ENCODE data around the gene C11orf42.
A peak's percentile ranks its signal among the peaks of the same experiment; 100 is the strongest.

The C11orf42 gene

DNA sequence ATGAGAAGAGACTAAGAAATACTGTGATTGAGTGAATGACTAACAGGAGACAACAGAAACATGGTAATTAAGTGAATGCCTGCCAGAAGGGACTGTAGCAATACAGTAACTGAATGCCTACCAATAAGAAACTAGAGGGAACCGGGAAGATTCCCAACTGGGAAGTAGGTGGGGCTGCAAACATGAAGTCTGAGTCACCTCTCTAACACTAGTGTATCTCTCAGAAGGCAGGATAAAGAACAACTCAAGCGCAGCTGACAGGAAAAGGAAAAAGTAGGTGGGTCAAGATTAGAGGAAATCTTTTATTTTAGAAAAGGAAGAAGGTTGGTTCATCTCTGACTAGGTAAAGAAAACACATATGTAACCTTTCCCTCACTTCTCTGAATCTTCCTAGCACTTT lies 14.0 kb downstream of the C11orf42 start:
- H2BK12ac ChIP-seq (ENCODE audit: low read length in 2 of 2), result no peak overlapping the region
- no peak overlapping the region for H4K8ac ChIP-seq (ENCODE audit: low read length)
- H2AFZ ChIP-seq (ENCODE audit: low read depth, low read length), result no peak overlapping the region
- no peak overlapping the region for H2AK5ac ChIP-seq (ENCODE audit: low read length, severe bottlenecking)
- peak overlapping the region; percentile 46 for H3K27ac ChIP-seq (ENCODE audit: low read length, poor library complexity, severe bottlenecking)
- peak overlapping the region; percentile 69 for H3K9ac ChIP-seq (ENCODE audit: low read length)
- no peak overlapping the region for H3K4me2 ChIP-seq (ENCODE audit: low read length, poor library complexity, severe bottlenecking)
- H3K36me3 ChIP-seq (ENCODE audit: control insufficient read depth in 1 of 2, insufficient read depth in 2 of 2, low read depth in 1 of 2, low read length in 2 of 2), result peaks cover 48 to 88% of the 10 kb centered on the region in 2 experiments
- H3K4ac ChIP-seq (ENCODE audit: low read depth in 1 of 2, low read length in 2 of 2), result no peak overlapping the region
- no peak overlapping the region for H3K4me3 ChIP-seq (ENCODE audit: insufficient read depth in 1 of 2, low read depth in 1 of 2, low read length in 2 of 2)
- no peak overlapping the region for H2BK15ac ChIP-seq (ENCODE audit: low read depth, poor library complexity, severe bottlenecking)
- H3K79me1 ChIP-seq (replicated peaks; ENCODE audit: low read length, poor library complexity, severe bottlenecking), result peaks cover 43% of the 10 kb centered on the region
- H3K14ac ChIP-seq (ENCODE audit: low read length in 2 of 2), result no peak overlapping the region
- H3K9me3 ChIP-seq (ENCODE audit: control insufficient read depth, low read length), result no peaks in the 10 kb centered on the region
- peak; percentile 79 for DNase-seq
- H3K23ac ChIP-seq (ENCODE audit: low read length in 2 of 2), result no peak overlapping the region
- H3K27me3 ChIP-seq (ENCODE audit: control insufficient read depth in 1 of 2, insufficient read depth in 1 of 2, low read length in 2 of 2), result no peaks in the 10 kb centered on the region
- no peak overlapping the region for H2BK120ac ChIP-seq (ENCODE audit: low read depth, low read length)
- H4K91ac ChIP-seq (ENCODE audit: low read length), result no peak overlapping the region
- no peak overlapping the region for H3K18ac ChIP-seq (ENCODE audit: low read depth in 1 of 2, low read length in 2 of 2)
- 0% methylated on average over 1 of the region's 2 CpGs for WGBS
- no peak overlapping the region for H2BK5ac ChIP-seq (ENCODE audit: low read depth, low read length, poor library complexity, severe bottlenecking)
- H3K4me1 ChIP-seq (ENCODE audit: control insufficient read depth, insufficient read depth, low read depth, low read length), result peaks cover 4% of the 10 kb centered on the region

DNA sequence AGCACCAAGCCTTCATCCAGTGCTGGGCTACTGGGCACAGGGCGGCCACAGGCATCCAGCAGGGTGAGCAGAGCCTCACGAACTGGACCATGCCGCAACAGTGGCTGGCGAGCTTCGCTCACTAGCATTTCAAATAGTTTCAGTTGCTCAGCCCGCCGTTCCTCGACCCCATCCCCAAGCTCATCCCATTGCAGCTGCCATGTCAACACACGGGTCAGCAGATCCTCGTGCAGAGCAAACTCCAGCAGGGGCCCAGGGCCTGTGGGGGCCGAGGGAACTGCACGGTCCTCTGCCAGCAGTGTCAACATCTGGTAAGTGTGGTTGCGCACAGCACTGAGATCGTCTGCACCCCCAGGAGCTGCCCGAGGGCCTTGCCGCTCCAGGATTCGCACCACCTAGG lies 18.5 kb downstream of the C11orf42 start:
- WGBS, result 98% methylated on average over 17 of the region's 17 CpGs
- no peak overlapping the region for H3K4ac ChIP-seq (ENCODE audit: low read depth in 1 of 2, low read length in 2 of 2)
- H3K9ac ChIP-seq (ENCODE audit: low read length), result no peak overlapping the region
- no peak overlapping the region for H4K8ac ChIP-seq (ENCODE audit: low read length)
- H3K27ac ChIP-seq (ENCODE audit: low read length, poor library complexity, severe bottlenecking), result no peak overlapping the region
- H4K91ac ChIP-seq (ENCODE audit: low read length), result no peak overlapping the region
- no peak overlapping the region for H2AFZ ChIP-seq (ENCODE audit: low read depth, low read length)
- H3K27me3 ChIP-seq (ENCODE audit: control insufficient read depth in 1 of 2, insufficient read depth in 1 of 2, low read length in 2 of 2), result no peaks in the 10 kb centered on the region
- H2BK120ac ChIP-seq (ENCODE audit: low read depth, low read length), result no peak overlapping the region
- no peak overlapping the region for H3K14ac ChIP-seq (ENCODE audit: low read length in 2 of 2)
- H3K4me1 ChIP-seq (ENCODE audit: control insufficient read depth, insufficient read depth, low read depth, low read length), result peaks cover 2% of the 10 kb centered on the region
- H2BK12ac ChIP-seq (ENCODE audit: low read length in 2 of 2), result no peak overlapping the region
- H3K4me2 ChIP-seq (ENCODE audit: low read length, poor library complexity, severe bottlenecking), result no peak overlapping the region
- no peak overlapping the region for H2AK5ac ChIP-seq (ENCODE audit: low read length, severe bottlenecking)
- H3K4me3 ChIP-seq (ENCODE audit: insufficient read depth in 1 of 2, low read depth in 1 of 2, low read length in 2 of 2), result no peak overlapping the region
- no peak for DNase-seq
- no peak overlapping the region for H2BK15ac ChIP-seq (ENCODE audit: low read depth, poor library complexity, severe bottlenecking)
- H3K23ac ChIP-seq (ENCODE audit: low read length in 2 of 2), result no peak overlapping the region
- H2BK5ac ChIP-seq (ENCODE audit: low read depth, low read length, poor library complexity, severe bottlenecking), result no peak overlapping the region
- peaks cover 29% of the 10 kb centered on the region for H3K79me1 ChIP-seq (replicated peaks; ENCODE audit: low read length, poor library complexity, severe bottlenecking)
- no peaks in the 10 kb centered on the region for H3K9me3 ChIP-seq (ENCODE audit: control insufficient read depth, low read length)
- peaks cover 25 to 45% of the 10 kb centered on the region in 2 experiments for H3K36me3 ChIP-seq (ENCODE audit: control insufficient read depth in 1 of 2, insufficient read depth in 2 of 2, low read depth in 1 of 2, low read length in 2 of 2)
- H3K18ac ChIP-seq (ENCODE audit: low read depth in 1 of 2, low read length in 2 of 2), result no peak overlapping the region

DNA sequence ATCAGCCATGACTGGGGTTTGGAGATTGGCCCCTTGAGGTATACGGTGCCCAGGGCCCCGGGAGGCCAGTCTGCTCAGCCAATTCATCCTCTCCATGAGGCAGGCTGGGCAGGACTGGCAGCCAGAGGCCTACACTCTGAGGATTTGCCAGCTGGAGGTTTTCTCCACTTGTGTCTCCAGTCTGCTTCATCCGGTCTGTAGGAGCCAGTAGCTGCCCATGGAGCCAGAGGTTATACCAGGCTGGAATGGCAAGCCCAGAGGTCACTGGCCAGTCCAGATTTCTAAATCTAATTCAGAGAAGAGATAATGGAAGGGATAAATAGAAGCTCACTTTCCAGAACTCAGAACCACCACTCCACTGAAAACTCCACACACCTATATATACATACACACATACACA lies 19.1 kb downstream of the C11orf42 start:
- Histone ChIP-seq H2AFZ (ENCODE audit: low read depth, low read length) (no peak overlapping the region), H3K79me1 (replicated peaks; ENCODE audit: low read length, poor library complexity, severe bottlenecking) (peaks cover 30% of the 10 kb centered on the region), H4K91ac (ENCODE audit: low read length) (no peak overlapping the region), H3K27ac (ENCODE audit: low read length, poor library complexity, severe bottlenecking) (no peak overlapping the region), H2BK5ac (ENCODE audit: low read depth, low read length, poor library complexity, severe bottlenecking) (no peak overlapping the region), H3K18ac (ENCODE audit: low read depth in 1 of 2, low read length in 2 of 2) (no peak overlapping the region), H3K23ac (ENCODE audit: low read length in 2 of 2) (no peak overlapping the region), H2AK5ac (ENCODE audit: low read length, severe bottlenecking) (no peak overlapping the region), H3K4me3 (ENCODE audit: insufficient read depth in 1 of 2, low read depth in 1 of 2, low read length in 2 of 2) (no peak overlapping the region), H4K8ac (ENCODE audit: low read length) (no peak overlapping the region), H2BK120ac (ENCODE audit: low read depth, low read length) (no peak overlapping the region), H3K14ac (ENCODE audit: low read length in 2 of 2) (no peak overlapping the region), H2BK12ac (ENCODE audit: low read length in 2 of 2) (no peak overlapping the region), H3K4ac (ENCODE audit: low read depth in 1 of 2, low read length in 2 of 2) (no peak overlapping the region), H3K4me2 (ENCODE audit: low read length, poor library complexity, severe bottlenecking) (no peak overlapping the region), H3K36me3 (ENCODE audit: control insufficient read depth in 1 of 2, insufficient read depth in 2 of 2, low read depth in 1 of 2, low read length in 2 of 2) (peaks cover 23 to 45% of the 10 kb centered on the region in 2 experiments), H3K4me1 (ENCODE audit: control insufficient read depth, insufficient read depth, low read depth, low read length) (no peaks in the 10 kb centered on the region), H3K9me3 (ENCODE audit: control insufficient read depth, low read length) (no peaks in the 10 kb centered on the region), H2BK15ac (ENCODE audit: low read depth, poor library complexity, severe bottlenecking) (no peak overlapping the region), H3K9ac (ENCODE audit: low read length) (no peak overlapping the region), H3K27me3 (ENCODE audit: control insufficient read depth in 1 of 2, insufficient read depth in 1 of 2, low read length in 2 of 2) (no peaks in the 10 kb centered on the region)
- WGBS, result 88% methylated on average over 3 of the region's 3 CpGs
- DNase-seq, result no peak

DNA sequence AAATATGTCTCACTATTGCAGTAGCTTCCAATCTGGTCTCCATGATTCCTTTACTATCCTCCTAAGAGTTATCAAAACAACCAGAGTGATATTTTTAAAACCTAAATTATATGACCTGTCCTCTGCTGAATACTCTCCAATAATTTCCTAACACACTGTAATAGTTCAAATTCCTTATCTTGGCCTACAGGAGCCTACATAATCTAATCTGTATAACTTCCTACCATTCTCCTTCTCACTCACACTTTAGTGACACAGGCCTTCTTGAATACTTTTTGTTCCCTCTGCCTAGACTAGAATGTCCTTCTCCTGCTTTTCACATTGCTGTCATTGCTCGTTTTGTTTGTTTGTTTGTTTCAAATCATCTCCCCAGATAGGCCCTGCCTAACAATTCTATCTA lies 19.7 kb downstream of the C11orf42 start:
- H3K4me1 ChIP-seq (ENCODE audit: control insufficient read depth, insufficient read depth, low read depth, low read length), result no peaks in the 10 kb centered on the region
- peaks cover 35% of the 10 kb centered on the region for H3K79me1 ChIP-seq (replicated peaks; ENCODE audit: low read length, poor library complexity, severe bottlenecking)
- no peak overlapping the region for H3K23ac ChIP-seq (ENCODE audit: low read length in 2 of 2)
- no peak overlapping the region for H2BK15ac ChIP-seq (ENCODE audit: low read depth, poor library complexity, severe bottlenecking)
- H3K27ac ChIP-seq (ENCODE audit: low read length, poor library complexity, severe bottlenecking), result no peak overlapping the region
- H2AK5ac ChIP-seq (ENCODE audit: low read length, severe bottlenecking), result no peak overlapping the region
- no peak overlapping the region for H3K18ac ChIP-seq (ENCODE audit: low read depth in 1 of 2, low read length in 2 of 2)
- no peak overlapping the region for H3K4ac ChIP-seq (ENCODE audit: low read depth in 1 of 2, low read length in 2 of 2)
- H3K9ac ChIP-seq (ENCODE audit: low read length), result no peak overlapping the region
- no peaks in the 10 kb centered on the region for H3K27me3 ChIP-seq (ENCODE audit: control insufficient read depth in 1 of 2, insufficient read depth in 1 of 2, low read length in 2 of 2)
- no peak overlapping the region for H3K14ac ChIP-seq (ENCODE audit: low read length in 2 of 2)
- DNase-seq, result no peak
- no peak overlapping the region for H3K4me3 ChIP-seq (ENCODE audit: insufficient read depth in 1 of 2, low read depth in 1 of 2, low read length in 2 of 2)
- WGBS, result 79% methylated on average over 1 of the region's 1 CpG
- no peaks in the 10 kb centered on the region for H3K9me3 ChIP-seq (ENCODE audit: control insufficient read depth, low read length)
- no peak overlapping the region for H3K4me2 ChIP-seq (ENCODE audit: low read length, poor library complexity, severe bottlenecking)
- H4K8ac ChIP-seq (ENCODE audit: low read length), result no peak overlapping the region
- no peak overlapping the region for H2AFZ ChIP-seq (ENCODE audit: low read depth, low read length)
- H2BK12ac ChIP-seq (ENCODE audit: low read length in 2 of 2), result no peak overlapping the region
- H3K36me3 ChIP-seq (ENCODE audit: control insufficient read depth in 1 of 2, insufficient read depth in 2 of 2, low read depth in 1 of 2, low read length in 2 of 2), result peaks cover 25 to 44% of the 10 kb centered on the region in 2 experiments
- H4K91ac ChIP-seq (ENCODE audit: low read length), result no peak overlapping the region
- H2BK120ac ChIP-seq (ENCODE audit: low read depth, low read length), result no peak overlapping the region
- no peak overlapping the region for H2BK5ac ChIP-seq (ENCODE audit: low read depth, low read length, poor library complexity, severe bottlenecking)

Measured in mesenchymal stem cell (in vitro differentiated cells and primary cell).